ENCODE measurements around the gene ERP27.

The ERP27 gene

GRCh38 chr12:14905269-14906004 lies 32.9 kb downstream of the ERP27 start:
- Mint-ChIP-seq H3K27me3 (ENCODE audit: low read depth, poor library complexity) (no peaks in the 10 kb centered on the region), H3K27ac (no peak overlapping the region), H3K9me3 (no peaks in the 10 kb centered on the region), H3K36me3 (ENCODE audit: low read depth) (no peaks in the 10 kb centered on the region), H3K4me3 (no peak overlapping the region), H3K4me1 (no peaks in the 10 kb centered on the region)
- no peak for DNase-seq
- TF ChIP-seq CTCF (IDR thresholded peaks at IDR 0.05), result no peak

- Mint-ChIP-seq H3K4me1 (no peaks in the 10 kb centered on the region), H3K9me3 (no peaks in the 10 kb centered on the region), H3K27me3 (ENCODE audit: low read depth, poor library complexity) (no peaks in the 10 kb centered on the region), H3K36me3 (ENCODE audit: low read depth) (no peaks in the 10 kb centered on the region), H3K27ac (no peak overlapping the region), H3K4me3 (no peak overlapping the region)
- TF ChIP-seq CTCF (IDR thresholded peaks at IDR 0.05), result no peak
- no peak for DNase-seq
Measured at GRCh38 chr12:14904854-14905253, 33.5 kb downstream of the ERP27 start.

GRCh38 chr12:14903386-14904098 lies 34.8 kb downstream of the ERP27 start:
- H3K27me3 Mint-ChIP-seq (ENCODE audit: low read depth, poor library complexity), result no peaks in the 10 kb centered on the region
- DNase-seq, result no peak
- H3K36me3 Mint-ChIP-seq (ENCODE audit: low read depth), result no peaks in the 10 kb centered on the region
- H3K27ac Mint-ChIP-seq, result no peak overlapping the region
- no peak for TF ChIP-seq CTCF (IDR thresholded peaks at IDR 0.05)
- no peak overlapping the region for H3K4me3 Mint-ChIP-seq
- H3K9me3 Mint-ChIP-seq, result no peaks in the 10 kb centered on the region
- no peaks in the 10 kb centered on the region for H3K4me1 Mint-ChIP-seq

- H3K9me3 Mint-ChIP-seq, result no peaks in the 10 kb centered on the region
- DNase-seq, result no peak
- H3K27me3 Mint-ChIP-seq (ENCODE audit: low read depth, poor library complexity), result no peaks in the 10 kb centered on the region
- H3K4me1 Mint-ChIP-seq, result no peaks in the 10 kb centered on the region
- no peak for TF ChIP-seq CTCF (IDR thresholded peaks at IDR 0.05)
- no peak overlapping the region for H3K27ac Mint-ChIP-seq
- no peak overlapping the region for H3K4me3 Mint-ChIP-seq
- H3K36me3 Mint-ChIP-seq (ENCODE audit: low read depth), result no peaks in the 10 kb centered on the region
Measured at GRCh38 chr12:14902465-14902864, 35.9 kb downstream of the ERP27 start.

- Mint-ChIP-seq H3K36me3 (ENCODE audit: low read depth) (no peaks in the 10 kb centered on the region), H3K4me1 (peaks cover 5% of the 10 kb centered on the region), H3K27me3 (ENCODE audit: low read depth, poor library complexity) (no peaks in the 10 kb centered on the region), H3K9me3 (no peaks in the 10 kb centered on the region), H3K4me3 (no peak overlapping the region), H3K27ac (no peak overlapping the region)
- no peak for DNase-seq
- no peak for TF ChIP-seq CTCF (IDR thresholded peaks at IDR 0.05)
Measured at GRCh38 chr12:14901228-14901562, 37.1 kb downstream of the ERP27 start.

Data from nephron progenitor cell (in vitro differentiated cells).